Stimulated activated CD4-positive, alpha-beta T cell treated with anti-CD3 and anti-CD28 coated beads, Interleukin-2, amount 100 ng/mL, for 24 hours (primary cell): ENCODE measurements around the gene TMEM60.
"Not testable (repeated sequence)": the region's sequence is repeated elsewhere in the genome, so short reads cannot be mapped to it uniquely, and the experiment has no call there.

Source experiments
- DNase-seq, 2 donors: peaks; one replicate each; pipeline ENCODE4 v3.0.0-alpha.2; 2020

Gene TMEM60

GRCh38 chr7:77798394-77799077 lies at the start of gene TMEM60, which contains the start of gene PHTF2:
Gene TMEM60, minus strand, starts transcription at chr7:77798434. Its CDS starts 4,061 bp downstream, at chr7:77794373.
Gene PHTF2, plus strand, starts transcription at chr7:77798773.
- peak; percentile 94 to 95 for DNase-seq

GRCh38 chr7:77846317-77847092 lies 48.3 kb upstream of the TMEM60 start:
- DNase-seq, result no peak

- no peak for DNase-seq
Measured at GRCh38 chr7:77843194-77843593, 45.0 kb upstream of the TMEM60 start.

- no peak for DNase-seq
Measured at GRCh38 chr7:77839919-77840318, 41.7 kb upstream of the TMEM60 start.

GRCh38 chr7:77838929-77839491 lies 40.8 kb upstream of the TMEM60 start:
- DNase-seq, result no peak

- DNase-seq, result no peak
Measured at GRCh38 chr7:77837966-77838365, 39.7 kb upstream of the TMEM60 start.

GRCh38 chr7:77837275-77837674 lies 39.0 kb upstream of the TMEM60 start:
- DNase-seq, result no peak

- DNase-seq, result not testable (repeated sequence)
Measured at GRCh38 chr7:77836425-77836824, 38.2 kb upstream of the TMEM60 start.

GRCh38 chr7:77833136-77833535 lies 34.9 kb upstream of the TMEM60 start:
- no peak for DNase-seq

- DNase-seq, result no peak
Measured at GRCh38 chr7:77831953-77832352, 33.7 kb upstream of the TMEM60 start.

- peak; percentile 19 to 42 for DNase-seq
Measured at GRCh38 chr7:77831481-77831880, 33.2 kb upstream of the TMEM60 start.

- DNase-seq, result no peak
Measured at GRCh38 chr7:77830649-77831355, 32.6 kb upstream of the TMEM60 start.

- DNase-seq, result no peak
Measured at GRCh38 chr7:77827999-77828398, 29.8 kb upstream of the TMEM60 start.

- DNase-seq, result no peak
Measured at GRCh38 chr7:77826300-77826699, 28.1 kb upstream of the TMEM60 start.

- DNase-seq, result no peak
Measured at GRCh38 chr7:77825131-77825530, 26.9 kb upstream of the TMEM60 start.

GRCh38 chr7:77824636-77825035 lies 26.4 kb upstream of the TMEM60 start:
- no peak for DNase-seq

GRCh38 chr7:77823787-77824186 lies 25.6 kb upstream of the TMEM60 start:
- no peak for DNase-seq

- DNase-seq, result no peak
Measured at GRCh38 chr7:77822269-77822668, 24.0 kb upstream of the TMEM60 start.

- DNase-seq, result no peak
Measured at GRCh38 chr7:77820967-77821366, 22.7 kb upstream of the TMEM60 start.

- no peak for DNase-seq
Measured at GRCh38 chr7:77819021-77819420, 20.8 kb upstream of the TMEM60 start.

GRCh38 chr7:77813180-77813579 lies 14.9 kb upstream of the TMEM60 start:
- DNase-seq, result no peak

GRCh38 chr7:77812290-77812685 lies 14.1 kb upstream of the TMEM60 start:
- no peak for DNase-seq
